GM19099 (cell line): Measurements from ENCODE around the gene HOXB8.

Experiments used
- POLR2A ChIP-seq: IDR thresholded peaks from 3 replicates; pipeline ENCODE4 v1.6.1; 2011; ENCODE audit warnings: low read depth; ENCODE audit not compliant: insufficient read length; ENCODE audit errors: extremely low read depth

The HOXB8 gene

GRCh38 chr17:48611681-48612455 is 3.2 kb downstream of the HOXB8 start:
- TF ChIP-seq POLR2A: no peak

- no peak for TF ChIP-seq POLR2A
Measured at GRCh38 chr17:48611213-48611612, 3.9 kb downstream of the HOXB8 start.

- TF ChIP-seq POLR2A: no peak
Measured at GRCh38 chr17:48610282-48611211, 4.5 kb downstream of the HOXB8 start, which contains the start of gene HOXB7. Gene HOXB7 (minus strand): TSS chr17:48611017. CDS start chr17:48610918, 99 bp downstream.

GRCh38 chr17:48609759-48610281 is 5.3 kb downstream of the HOXB8 start:
- no peak for TF ChIP-seq POLR2A

GRCh38 chr17:48609033-48609432 is 6.1 kb downstream of the HOXB8 start:
- TF ChIP-seq POLR2A: no peak

- TF ChIP-seq POLR2A: no peak
Measured at GRCh38 chr17:48608494-48608834, 6.6 kb downstream of the HOXB8 start.

- no peak for TF ChIP-seq POLR2A
Measured at GRCh38 chr17:48606892-48607614, 8.0 kb downstream of the HOXB8 start.

- no peak for TF ChIP-seq POLR2A
Measured at GRCh38 chr17:48605991-48606891, 8.9 kb downstream of the HOXB8 start.

- no peak for TF ChIP-seq POLR2A
Measured at GRCh38 chr17:48605409-48605919, 9.6 kb downstream of the HOXB8 start.

GRCh38 chr17:48604770-48605329 is 10.2 kb downstream of the HOXB8 start, which contains the start of gene HOXB6:
Gene HOXB6 (minus strand): TSS chr17:48604986. CDS start chr17:48598150, 6,836 bp downstream.
- no peak for TF ChIP-seq POLR2A

- no peak for TF ChIP-seq POLR2A
Measured at GRCh38 chr17:48603959-48604769, 10.9 kb downstream of the HOXB8 start.
